Inflammatory macrophage treated with lipopolysaccharide for 1 hour (primary cell): Measurements from ENCODE around the gene FDXR.
A peak's percentile ranks its signal among the peaks of the same experiment; 100 is the strongest.

ENCODE experiments used
- DNase-seq, 2 donors: peaks; one replicate each; pipeline ENCODE4 v3.0.0-alpha.2; 2020 to 2022

FDXR gene

DNA sequence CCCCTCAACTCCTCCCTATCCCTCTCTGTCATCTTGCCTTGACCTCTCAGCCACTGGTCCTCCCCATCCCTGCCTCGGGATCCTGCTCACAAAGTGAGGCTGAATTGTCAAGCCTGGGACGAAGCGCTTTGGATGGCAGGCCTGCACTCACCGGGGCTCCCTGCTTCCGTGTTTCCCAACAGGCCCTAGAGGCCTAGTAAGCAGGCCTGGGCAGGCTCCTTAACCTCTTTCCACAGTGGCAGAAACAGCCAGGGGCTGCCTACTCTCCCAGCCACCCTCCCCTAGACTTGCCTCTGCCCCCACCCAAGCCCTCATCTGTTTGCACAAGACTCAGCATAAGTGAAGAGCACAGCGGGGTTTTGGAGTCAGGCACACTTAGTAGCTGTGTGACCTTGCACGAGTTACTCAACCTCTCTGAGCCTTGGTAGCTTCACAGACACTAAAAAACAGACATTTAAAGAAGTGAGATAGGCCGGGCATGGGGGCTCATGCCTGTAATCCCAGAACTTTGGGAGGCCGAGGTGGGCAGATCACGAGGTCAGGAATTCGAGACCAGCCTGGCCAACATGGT lies 25.7 kb upstream of the FDXR start:
- no peak for DNase-seq

DNA sequence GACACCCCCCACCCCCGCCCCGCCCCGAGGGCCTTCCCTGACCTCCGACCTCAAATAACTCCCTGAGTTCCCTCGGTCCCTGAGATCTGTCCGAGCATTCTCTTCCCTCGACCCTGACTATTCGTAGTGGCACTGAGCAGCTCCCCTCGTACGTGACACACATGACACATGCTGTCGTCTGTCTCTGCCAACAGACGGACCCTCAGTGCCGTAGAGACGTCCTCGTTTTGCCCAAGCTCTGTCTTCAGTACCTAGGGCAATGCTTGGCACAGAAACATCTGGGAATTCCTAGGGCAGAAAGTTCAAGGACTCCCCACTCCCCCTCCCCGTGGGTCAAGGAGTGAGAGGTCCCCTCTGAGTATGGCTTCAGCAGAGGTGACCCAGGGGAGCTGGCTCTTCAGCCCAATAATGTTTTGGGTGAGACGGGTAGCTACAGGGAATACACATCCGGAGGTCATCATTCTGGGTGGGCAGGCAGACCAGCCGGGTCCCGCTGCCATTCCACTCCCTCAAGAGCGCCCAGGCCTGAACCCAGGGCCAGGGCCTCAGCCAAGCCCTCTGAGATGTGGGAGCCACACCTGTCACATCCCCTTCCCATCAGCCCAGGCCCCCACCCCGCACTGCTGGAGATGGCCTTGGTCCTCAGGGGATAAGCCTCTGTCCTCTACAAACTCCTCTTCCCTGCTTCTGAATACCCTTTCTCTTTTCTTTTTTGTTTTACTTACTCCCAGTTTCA lies 21.3 kb upstream of the FDXR start:
- DNase-seq, result no peak

DNA sequence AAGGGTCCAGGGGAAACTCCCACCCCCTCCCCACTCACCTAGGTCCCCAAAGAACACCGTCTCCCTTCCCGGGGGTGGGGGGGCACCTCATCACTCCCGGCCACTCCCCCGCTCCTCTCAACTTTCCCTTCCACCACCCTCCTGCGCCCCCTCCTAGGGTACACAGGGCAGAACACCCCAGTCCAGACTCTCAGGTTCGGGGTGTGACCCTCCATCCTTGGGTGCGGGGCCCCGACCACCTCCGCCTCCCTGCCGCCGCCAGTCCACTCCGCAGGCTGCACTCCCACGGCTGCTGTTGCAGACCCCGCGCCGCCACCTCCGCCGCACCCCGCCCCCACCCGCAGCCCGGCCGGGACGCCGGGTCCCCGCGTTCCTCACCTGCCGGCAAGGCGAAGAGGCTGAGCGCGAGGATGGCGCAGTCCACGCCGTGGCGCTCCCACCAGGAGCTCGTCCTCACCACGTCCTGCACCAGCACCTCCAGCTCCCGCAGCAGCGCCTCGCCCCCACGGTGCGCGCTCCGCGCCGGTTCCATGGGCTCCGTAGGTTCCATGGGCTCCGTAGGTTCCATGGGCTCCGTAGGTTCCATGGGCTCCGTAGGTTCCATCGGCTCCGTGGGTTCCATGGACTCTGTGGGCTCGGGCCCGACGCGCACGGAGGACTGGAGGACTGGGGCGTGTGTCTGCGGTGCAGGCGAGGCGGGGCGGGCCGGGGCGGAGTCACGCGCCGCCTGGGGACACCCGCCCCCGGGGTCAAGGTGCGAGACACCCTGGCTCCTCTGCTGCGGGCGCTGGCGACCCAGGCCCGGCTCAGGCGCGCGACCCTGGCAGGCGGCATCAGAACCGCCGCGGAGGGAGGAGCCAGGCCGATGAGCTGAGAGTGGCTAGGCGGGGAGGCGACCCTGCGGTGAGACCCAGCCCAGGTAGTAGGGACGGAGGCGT lies 20.4 kb upstream of the FDXR start, which contains the start of gene FADS6:
TSS of gene FADS6 (minus strand) at position 660 of the 938 bp plus-strand sequence. CDS start at position 622, 38 bp downstream.
- no peak for DNase-seq

DNA sequence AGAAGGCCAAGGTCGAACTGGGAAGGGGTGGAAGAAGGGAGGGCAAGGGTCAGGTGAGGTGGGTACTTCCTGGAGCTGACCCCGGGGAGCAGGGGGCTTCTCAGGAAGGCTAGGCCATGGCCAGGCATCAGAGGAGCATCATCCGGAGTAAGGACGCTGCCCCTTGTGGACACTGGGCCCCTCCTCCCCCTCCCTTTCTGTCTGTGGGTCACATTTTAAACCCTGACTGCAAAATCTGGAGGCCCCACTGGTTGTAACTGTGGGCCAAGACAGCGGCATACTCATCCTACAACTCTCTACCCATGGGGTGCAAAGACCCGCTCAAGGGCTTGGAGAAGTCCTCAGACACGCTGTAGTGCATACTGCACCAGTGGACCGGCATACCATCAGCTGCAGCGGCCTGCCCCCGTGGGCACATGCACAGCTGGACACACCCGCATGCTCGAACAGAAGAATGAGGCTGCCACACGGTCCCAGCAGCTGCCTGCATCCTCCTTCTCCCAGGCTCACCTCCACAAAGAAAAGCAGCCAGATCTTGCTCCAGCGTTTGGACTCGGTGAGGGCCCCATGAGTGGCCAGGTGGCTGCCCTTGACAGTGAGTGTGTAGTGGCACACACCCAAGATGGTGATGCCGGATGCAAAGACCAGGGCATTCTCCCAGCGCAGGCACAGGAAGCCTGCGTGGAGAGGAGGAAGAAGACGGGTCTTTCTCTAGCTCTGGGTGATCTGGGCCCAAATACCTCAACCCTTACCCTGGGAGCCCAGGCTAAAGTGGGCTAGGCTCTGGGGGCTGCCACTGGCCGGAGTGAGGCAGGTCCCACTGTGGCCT lies 19.4 kb upstream of the FDXR start:
- no peak for DNase-seq

DNA sequence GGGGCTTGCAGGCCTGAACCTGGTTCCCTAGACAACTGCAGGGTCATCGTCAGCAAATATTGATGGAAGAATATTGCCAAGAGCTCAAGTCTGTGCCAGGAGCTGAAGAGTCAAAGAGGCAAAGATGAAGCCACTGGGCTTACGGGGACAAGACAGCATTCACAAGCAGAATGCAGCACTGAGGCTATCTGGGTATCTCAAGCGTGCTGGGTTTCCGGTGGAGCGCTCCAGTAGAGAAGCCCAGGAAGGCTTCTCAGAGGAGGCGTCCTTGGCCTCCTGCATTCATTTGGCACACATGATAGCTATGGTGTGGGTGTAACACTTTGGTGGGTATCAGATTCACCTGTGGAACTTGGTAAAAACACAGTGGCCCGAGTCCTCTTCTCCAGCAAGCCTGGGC lies 17.8 kb upstream of the FDXR start:
- no peak for DNase-seq

DNA sequence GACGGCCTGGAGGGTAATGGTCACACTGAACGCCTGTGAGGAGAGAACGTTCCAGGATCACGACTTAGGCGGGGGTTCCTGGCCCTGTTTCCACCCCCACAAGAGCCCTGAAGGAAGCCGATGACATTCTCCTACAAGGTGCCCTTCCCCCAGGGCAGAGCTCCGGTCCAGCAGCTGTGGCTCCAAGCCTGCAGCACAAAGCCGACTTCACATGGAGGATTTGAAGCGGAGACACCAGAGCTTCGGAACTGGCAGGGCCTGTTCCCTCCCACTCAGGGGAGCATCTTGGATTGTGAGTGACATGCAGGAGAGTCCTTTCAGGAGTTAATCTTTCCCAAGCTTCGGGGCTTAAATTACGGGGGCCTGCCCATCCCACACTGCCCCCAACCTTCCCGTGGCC lies 15.7 kb upstream of the FDXR start:
- no peak for DNase-seq

DNA sequence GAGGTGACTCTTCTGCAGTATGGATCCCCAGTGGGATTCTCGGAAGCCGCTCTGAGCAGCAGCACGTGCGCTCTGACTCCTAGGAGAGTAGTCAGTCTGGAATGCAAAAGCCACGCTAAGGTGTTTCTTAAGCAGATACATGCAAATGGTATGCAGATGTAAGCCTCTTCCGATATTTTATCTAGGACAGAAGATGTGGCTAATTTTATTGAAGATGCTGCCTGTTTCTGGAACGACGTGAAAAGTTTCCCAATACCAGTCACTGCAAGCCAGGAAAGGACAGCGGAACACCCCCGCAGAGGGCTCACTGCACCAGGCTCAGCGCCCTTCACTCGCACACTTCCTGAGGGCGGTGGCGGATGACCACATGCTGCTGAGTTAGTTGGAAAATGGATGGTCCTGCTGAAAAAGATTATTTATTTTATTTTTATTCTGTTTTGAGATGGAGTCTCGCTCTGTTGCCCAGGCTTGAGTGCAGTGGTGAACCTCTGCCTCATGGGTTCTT lies 10.5 kb upstream of the FDXR start:
- DNase-seq, result peak; percentile 76 to 79

DNA sequence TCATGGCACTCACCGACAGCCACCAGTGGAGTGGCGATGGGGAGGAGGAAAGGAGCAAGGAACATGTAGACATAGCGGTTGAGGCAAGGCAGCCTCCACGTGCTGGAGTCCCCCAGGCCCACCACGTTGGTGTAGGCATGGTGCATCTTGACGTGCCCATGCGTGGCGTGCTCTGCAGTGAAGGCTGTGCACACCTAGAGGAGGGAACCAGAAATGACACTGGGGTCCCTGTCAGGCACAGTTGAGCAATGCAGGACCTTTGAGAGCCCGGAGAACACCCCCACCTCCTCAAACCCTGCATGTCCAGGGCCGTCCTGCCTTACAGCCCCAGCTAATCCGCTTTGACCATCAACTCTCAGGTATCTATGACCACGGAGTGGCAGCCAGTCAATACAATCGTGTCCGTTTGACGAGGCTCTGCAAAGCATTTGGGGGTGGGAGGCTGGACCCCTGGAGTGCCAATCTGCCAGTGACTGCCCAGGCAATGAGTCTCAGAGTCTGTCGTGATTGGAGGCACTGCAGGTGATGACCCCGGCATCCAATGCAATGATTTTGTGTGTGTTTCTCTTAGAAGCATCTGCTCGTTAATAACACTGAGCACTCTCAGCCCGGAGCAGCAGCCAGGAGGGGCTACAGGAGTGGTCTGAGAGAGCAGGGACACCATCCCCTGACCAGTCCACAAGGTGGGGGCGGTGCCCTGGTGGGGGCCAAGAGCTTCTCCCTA lies 9.9 kb upstream of the FDXR start:
- DNase-seq, result no peak

DNA sequence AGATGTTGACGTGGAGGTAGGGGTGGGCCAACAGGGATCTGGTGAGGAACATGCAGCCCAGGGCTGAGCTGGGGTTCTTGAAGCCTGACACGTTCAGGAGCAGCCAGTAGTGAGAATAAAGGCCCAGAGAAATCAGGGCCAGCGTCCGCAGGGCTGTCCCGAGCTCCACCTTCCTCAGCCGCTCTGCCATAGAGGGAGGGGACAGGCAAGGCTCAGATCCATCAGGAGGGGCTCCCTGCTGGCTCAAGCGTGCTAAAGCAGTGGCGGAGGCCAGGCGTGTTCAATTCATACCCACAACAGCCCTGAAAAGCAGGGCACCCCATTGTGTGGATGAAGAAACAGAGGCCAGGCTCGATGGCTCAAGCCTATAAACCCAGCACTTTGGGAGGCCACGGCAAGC lies 8.3 kb upstream of the FDXR start:
- DNase-seq, result no peak

DNA sequence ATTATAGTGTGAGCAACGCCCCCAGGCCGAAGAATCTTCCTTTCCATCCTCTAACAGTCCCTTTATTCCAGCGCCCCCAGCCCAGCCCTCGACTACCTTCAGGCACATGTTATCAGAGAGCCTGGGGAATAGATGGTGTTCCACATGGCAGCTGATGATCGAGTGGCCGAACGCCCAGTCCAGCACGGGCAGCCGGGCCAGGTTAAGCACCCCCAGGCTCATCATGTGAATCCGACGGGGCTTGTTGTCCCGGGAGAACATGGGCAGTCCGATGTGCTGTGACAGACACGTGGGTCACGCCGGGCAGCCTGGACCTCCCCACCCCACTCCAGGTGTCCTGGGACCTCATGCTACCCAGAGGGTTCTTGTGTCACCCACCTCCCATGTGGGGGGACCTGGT lies 6.5 kb upstream of the FDXR start:
- no peak for DNase-seq

DNA sequence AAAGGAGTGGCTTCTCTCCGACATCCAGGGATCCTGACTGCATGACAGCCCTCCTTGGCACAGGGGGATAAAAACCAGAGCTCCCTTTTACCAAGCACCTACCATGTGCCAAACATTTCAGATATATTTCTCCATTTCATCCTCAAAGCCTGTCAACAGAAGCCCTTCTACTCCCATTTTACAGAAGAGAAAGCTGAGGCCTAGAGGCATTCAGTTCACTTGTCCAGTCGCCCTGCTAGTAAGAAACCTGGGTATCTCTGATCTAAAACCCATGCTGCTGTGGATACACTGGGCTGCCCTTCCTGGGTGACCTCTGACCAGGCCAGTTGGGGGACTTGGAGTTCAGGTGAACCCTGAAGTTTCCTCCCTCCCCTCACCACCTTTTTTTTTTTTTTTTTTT lies 5.9 kb upstream of the FDXR start:
- DNase-seq, result no peak

DNA sequence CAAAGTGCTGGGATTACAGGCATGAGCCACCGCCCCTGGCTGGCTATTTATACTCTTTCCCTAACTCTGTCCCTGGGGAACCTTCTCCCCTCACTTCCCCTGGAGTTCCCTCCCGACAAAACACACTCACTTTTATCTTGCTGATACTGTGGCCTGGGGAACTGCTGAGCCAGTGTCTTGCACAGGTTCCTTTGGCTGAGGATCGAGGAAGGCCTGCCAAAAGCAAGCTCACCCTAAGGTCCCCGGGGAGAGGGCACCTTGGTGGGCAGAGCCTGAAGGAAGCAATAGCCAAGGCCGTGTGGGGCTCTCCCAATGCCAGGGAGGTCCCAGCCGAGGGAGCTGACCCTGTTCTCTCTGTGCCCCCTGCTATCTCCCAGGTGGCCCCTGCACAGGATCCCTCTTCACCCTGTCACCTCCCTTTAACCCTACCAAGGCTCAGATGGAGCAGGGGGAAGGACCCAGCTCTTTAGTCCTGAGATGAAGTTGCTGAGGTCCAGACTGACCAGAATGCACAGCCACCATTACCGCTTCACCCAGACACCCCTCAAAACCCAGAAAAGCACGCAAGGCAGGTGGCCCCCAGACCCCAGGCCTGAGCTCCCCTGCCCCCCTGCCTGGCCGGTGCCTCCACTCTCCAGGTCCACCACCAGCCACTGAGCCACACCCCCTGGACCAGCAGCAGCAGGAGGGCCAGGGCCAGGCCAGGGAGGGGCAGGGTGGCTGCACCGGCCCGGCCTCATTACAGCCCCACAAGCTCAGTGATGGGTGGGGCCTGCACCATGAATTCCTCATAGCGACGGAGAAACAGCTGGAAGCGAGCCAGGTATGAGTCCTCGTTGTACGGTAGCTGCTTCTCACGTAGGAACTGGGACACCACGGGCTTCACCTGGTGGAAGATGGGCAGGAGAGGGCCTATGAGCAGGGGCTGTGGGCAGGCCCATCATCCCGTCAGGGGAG lies 5.1 kb upstream of the FDXR start:
- DNase-seq, result no peak

DNA sequence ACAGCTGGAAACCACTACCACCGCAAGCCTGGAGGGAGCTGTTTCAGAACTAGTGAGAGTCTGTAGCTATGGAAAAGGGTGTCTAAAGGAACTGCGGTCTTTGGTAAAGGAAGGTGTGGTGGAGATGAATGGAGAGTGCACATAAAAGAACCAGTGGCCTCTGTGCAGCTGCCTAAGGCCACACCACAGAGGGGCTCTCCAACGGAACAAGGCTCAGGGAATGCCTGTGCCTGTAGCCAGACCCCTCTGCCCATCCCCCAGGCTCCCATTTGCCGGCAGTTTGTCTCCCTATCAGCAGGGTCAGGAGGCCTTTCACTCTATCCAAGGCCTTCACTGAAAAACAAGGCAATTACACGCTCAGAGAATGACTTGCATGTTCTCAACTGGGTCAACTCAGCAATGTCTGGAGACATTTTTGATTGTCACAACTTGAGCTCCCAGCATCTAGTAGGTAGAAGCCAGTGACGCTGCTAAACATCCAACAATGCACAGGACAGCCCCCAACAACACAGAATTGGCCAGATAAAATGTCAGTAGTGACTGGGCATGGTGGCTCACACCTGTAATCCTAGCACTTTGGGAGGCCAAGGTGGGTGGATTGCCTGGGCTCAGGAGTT lies 3.3 kb upstream of the FDXR start:
- DNase-seq, result no peak

DNA sequence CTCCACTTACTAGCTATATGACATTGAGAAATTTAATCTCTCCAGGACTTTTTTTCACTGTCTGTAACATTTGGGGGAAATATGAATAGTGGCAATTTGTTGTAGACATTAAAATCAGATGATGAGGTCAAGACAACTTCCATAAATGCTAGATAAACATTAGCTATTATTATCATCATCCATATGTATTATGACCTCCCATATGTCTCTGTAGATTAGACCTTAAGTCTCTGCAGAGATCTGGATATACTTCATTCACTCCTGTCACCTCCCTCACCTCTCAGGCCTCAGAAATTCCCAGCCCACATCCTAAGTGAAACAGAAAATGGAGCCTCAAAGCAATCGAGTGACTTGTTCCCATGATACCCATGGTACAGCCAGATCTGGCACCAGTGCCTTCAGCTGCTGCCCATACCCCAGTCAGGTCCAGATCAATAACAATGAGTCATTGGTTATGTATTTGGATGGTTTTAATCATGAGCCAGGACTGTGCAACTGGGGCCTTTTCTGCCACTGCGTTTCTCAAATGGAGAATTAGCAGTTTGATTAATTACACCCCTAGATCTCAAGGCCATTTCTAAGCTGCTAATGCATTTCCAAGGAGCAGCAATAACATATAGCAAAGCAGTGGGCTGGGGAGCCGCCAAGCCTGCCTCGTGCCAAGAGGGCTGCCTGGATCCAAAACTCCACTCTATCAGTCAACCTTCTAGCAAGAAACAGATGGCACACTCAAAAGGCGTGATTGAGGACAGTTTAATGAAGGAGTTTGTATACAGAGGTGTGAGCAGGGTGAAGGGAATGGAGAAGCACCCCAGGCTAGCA lies 2.6 kb upstream of the FDXR start:
- DNase-seq, result no peak

DNA sequence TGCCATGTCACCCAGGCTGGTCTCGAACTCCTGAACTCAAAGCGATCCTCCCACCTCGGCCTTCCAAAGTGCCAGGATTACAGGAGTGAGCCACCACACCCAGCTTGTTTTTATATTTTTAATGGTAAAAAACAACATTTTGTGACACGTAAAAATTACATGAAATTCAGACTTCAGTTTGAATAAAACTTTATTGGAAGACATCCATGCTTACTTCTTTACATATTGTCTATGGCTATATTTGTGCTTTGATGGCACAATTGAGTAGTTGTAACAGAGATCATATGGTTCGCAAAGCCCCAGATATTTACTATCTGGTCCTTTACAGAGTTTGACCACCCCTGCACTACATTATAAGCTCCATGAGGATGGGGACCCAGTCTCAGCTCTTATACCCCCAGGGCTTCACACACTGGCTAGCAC lies 1.8 kb upstream of the FDXR start:
- no peak for DNase-seq

DNA sequence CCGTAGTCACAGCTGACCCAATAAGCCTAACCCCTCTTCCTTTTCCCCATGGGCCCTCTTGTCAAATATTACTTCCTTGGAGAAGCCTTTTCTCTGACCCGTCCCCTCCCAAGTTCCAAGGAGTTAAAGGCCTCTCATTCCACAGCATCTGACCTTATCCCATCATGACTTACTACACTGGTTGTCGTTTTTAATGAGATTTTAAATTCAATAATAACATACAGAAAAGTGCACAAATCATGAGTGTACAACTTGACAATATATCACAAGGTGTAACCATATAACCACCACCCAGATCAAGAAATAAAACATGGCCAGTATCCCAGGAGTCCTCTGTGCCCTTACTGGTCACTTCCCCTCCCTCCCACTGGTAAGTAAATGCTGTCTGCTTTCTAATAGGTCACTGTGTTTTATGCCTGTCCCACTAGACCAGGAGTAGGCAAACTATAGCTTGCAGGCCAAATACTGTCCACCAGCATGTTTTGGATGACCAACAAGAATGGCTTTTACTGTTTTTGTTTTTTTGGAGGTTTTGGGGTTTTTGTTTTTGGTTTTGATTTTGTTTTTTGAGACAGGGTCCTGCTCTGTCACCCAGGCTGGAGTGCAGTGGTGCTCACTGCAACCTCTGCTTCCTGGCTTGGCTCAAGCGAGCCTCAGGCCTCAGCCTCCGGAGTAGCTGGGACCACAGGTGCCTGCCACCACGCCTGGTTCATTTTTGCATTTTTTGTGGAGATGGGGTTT lies 1.2 kb upstream of the FDXR start:
- DNase-seq, result peak; percentile 29 to 50

DNA sequence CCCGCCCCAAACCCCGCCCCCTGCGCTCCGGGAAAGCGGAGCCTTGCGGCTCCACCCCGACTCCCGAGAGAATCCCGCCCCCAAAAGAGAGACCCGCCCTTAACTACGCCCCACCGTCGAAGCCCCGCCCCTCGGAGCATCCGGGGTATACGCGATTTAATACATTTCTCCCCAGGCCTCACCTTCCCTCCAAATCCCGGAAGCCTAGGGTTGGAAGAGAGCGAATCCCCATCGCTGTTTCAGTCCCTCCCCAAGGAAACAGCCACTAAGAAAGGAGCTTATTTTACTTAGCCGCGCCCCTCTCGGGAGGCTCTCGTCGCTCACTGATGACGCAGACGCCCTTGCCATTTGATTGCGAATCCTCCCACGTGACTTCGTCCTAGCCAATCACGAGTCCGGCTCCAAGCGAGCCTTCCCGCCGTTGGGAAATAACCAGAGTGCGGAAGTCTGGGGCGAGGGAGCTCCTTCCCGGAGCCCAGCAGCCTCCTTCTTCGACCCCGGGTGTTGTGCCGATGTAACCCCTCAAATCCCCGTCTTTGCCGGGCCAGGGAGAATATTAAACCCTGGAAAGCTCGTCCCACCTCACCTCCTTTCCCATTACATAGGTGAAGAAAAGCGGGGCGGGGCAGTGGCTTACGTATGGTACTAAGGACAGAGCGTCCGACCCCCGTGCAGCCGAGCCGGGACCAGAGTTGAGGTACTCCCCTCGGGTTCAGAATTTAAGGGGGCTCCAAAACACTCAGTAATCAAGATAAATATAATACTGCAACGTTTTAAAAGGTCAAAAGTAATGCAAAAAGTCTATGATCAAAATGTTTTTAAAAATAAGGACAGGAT lies 461 bp upstream of the FDXR start:
- DNase-seq, result peak; percentile 100
